Activated naive CD4-positive, alpha-beta T cell treated with anti-CD3 and anti-CD28 coated beads, Interleukin-2, amount 50 U/mL, for 16 hours (primary cell): ENCODE data around the gene CYGB.

Experiments
- DNase-seq: peaks from one replicate; pipeline ENCODE4 v3.0.0-alpha.2; 2020

The CYGB gene

DNA sequence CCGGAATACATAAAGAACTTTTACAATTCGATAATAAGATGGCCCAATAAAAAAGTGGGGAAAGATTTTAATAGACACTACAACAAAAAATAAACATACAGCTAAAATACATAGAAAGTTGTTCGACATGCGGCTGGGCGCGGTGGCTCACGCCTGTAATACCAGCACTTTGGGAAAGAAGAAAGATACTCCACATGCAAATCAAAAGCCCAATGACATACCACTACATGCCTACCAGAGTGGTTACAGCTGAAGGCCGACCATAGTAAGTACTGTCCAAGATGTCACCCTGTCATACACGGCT, 11.7 kb upstream of the CYGB start:
- no peak for DNase-seq

DNA sequence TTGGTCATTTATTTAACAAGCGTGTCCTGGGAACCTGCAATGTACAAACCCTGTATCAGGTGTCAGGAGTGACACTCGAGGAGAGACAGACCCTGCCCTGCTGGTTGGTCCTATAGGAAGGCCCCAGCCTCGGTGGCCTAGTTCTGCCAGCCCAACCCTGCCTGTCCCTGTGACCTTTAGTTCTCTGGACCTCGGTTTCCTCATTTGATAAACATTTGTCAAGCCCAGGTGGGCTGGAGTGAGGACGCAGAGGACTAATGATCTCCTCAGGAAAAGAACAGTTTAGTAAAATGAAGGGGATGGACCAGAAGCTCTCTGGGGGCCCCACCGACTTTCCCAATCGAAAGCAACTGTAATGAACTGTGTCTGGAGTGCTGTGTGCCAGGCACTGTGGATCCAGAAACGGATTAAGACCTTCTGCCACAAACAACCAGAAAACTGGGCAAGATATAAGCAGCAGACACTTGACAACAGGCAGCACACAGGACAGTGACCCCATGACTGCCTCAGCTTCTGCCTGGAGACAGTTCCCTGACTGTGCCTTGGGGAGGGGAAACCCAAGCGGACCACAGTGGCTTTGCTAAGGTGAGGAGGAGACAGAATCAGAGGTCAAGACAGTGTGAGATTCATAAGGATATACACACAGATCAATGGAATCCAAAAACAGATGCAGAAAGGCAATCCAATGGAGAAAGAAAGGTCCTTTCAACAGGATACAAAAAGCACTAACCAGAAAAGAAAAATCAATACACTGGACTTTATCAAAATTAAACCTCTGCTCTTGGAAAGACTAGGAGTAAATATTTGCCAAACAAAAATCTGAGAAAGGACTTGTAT, 11.1 kb upstream of the CYGB start:
- no peak for DNase-seq

DNA sequence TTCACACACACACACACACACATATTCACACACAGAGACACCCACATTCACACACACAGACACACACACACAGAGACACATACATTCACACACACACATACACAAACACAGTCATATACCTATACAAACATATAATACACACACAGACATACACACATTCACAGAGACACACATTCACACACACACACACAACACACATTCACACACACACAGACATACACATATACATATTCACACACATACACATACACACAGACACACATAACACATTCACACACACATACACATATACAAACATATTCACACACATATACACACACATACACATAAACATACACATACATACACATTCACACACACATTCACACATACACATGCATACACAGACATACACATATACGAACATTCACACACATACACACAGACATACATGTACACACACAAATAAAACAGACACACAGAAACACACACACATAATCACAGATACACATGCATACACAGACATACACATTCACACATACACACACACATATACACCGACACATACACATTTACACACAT, 10.2 kb upstream of the CYGB start:
- no peak for DNase-seq

DNA sequence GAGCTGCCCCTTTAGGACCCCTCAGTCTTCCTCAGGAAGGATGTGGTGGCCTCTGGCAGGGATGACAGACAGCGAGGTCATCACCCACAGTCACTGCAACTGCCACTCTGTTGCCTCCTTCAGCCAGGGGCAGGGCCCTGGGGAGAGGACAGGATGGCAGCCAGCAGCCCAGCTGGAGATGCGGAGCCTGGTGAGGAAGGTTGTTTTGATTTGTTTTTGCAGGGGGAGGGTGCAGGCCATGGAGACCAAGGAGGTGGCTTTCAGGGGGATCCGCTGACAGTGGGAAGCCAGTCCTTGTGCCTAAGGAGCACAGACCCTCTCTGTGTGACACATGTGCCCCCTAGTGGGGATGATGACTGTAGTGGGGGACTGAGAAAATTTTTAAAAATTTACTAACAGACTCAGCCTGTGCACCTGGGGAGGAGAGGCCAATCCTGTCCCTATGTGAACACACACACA, 9.7 kb upstream of the CYGB start:
- DNase-seq = peak; percentile 49

DNA sequence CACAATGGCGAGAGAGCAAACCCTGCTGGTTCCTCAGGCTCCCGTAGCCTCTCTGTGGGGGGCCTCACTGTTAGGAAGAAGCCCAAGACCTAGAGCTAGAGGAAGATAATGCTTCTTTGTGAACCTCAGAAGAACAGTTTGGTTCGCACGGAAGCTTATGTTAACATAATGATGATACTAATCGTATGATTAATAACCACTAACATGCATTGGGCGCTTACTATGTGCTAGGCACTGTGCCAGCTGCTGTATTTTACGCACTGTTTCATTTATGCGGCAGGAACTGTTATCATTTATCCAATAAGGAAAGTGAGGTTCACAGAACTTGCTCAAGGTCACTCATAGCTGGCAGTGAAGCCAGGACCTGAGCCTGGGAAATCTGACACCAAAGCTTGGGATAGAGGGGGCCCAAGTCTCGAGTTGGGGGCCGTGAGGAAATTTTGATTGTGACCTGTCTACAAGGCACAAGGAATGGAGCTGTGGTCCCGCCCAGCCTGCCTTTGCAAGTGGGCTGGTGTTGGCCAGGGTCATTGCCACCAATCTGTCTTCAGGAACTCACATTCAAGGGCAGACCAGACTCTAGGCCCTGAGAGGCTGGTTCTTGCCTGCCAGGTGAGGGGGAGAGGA, 9.2 kb upstream of the CYGB start:
- DNase-seq = no peak

DNA sequence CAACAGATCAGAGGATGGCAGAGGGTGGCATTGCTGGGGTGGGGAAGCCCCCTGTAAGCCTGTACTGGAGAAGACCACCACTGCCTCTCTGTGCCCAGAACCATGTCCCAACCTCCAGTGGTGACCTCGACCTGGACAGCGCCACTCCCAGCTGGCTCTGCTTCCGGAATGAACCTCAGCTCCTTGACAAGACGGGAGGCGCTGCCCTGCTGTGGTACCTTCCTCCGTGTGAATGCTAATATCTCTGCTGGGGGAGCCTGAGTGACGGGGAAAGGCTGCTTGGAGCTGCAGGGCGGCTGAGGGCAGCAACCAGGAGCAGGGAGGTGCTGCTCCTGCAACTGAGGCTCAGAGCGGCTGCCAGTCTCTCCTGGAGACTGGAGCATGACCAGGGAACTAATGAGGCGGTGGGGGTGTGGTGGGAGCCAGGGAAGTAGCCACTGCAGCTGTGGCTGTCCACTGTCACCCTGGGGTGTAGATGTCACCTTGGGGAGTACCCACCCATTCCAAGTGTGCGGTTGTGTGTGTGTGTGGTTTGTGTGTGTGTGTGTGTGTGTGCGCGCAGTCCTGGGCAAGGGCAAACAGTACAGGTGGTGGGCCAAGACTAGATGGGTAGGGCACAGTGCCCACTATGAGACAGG, 8.5 kb upstream of the CYGB start:
- no peak for DNase-seq

DNA sequence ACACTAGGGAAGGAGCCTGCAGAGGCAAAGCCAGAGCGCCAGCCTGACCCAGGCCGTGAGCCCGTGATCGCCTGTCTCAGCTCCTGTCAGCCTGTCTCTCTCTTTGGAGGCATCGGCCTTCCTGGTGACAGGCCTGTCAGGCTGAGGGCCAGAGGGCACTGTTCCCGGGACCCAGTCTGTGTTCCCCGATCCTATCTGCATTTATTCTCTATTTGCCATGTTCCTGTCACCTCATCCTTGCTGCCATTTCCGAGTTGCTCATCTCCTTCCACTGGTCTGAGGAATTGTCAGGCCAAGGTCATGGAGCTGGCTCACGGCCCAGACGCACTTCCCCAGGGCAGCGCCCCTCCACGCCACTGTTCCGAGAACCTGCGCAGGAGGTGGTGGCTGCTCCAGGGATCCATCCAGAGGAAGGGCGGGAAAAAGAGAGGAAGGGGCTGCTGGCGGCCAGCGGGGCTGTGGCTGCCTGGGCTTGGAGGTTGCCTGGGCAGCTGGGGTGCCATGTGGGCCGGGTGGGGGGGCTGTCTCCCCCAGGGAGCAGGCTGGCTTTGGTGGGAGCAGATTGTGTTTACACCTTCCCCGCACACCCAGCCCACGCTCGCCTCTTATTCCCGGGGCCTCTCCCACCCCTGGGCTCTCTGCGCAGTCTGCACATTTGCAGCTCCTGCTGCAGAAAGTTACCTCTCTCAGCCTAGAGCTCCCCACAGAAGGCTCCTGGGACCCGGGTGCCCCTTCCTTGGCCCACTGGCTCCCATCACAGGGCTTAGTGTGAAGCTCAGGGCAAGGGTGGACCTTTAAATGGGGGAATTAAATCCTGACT, 7.2 kb upstream of the CYGB start:
- DNase-seq = no peak

DNA sequence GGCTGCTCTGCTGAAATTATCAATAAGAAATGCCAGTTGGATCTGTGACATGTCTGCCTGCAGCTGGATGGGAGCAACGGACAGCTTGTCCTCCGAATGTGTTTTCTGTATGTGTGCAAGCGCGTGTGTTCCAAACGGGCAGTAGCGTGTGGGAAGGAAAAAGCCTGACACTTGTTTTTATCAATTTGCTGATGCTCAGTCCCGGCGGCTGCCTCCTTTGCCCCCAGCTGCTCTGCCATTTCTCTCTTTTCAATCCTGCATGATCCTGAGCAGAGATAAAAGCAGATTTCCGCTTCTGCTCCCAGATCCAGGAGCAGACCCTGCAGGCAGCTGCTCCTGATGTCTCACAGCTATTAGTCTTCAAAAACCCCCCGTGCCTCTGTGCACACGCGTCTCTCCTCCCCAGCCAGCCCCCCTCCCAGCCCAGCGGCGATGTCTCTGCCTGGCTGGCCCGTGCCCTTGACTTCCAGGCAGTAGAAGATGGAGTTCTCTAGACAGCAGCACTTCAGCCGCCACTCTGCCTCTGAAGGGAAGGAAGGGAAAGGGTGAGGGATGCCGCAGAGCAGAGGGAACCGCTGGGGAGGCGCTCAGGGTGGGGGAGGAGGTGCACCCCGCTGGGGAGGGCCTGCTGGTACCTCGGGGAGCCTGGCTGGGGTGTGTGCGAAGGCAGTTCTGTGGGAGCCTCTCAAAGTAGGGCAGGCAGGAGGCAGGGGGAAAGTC, 6.5 kb upstream of the CYGB start:
- DNase-seq = no peak

DNA sequence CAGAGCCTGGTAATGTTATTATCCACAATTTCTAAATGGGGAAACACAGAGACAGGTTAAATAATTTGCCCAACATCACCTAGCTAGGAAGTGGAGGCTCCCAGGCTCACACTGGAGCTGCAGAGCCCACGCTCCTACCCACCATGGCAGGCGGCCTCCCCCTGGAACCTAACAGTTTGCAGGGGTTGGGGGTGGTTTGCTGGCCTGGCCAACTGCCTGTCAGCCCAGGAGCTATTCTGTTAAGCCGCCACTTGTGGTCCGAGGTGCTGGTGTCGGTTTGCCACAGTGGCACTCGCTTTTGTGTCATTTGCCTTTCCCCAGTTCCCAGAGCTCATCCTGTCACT, 5.9 kb upstream of the CYGB start:
- DNase-seq = no peak

DNA sequence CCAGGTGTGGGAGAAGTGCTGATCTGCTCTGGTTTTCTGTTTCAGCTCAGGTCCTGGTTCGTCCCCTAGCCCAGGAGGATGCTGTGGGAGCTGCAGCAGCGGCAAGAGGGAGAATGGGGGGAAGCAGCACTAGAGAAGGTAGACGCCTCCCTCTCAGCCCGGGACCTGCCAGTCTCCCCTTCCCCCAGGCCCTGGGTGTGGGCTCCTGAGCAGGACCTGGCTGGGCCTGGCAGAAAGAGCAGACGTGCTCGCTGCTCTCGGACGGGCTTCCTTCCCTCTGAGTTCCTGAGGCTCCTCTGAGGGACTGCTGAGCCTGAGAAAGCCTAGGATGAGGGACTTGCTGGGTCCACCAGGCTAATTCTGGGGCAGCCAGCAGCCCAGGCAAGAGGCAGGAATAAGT, 5.5 kb upstream of the CYGB start:
- no peak for DNase-seq

DNA sequence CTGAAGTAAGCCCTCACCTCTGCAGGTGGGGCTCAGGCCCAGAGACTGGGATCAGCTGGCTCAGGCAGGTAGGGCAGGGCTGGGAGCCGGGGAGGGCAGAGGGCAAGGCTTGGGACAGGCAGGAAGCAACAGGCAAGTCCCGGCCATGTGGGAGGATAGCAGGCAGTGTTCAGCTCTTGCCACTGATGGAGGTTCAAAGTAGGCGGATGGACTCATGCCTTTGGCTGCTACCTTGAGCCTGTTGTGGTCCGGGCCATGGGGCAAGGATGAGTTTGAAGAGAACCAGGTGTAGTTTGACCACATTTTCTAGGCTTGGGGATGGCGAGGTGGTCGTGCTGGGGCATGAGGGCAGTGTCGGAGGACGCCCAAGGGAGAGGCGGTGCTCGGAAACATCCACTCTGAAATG, 5.1 kb upstream of the CYGB start:
- no peak for DNase-seq

DNA sequence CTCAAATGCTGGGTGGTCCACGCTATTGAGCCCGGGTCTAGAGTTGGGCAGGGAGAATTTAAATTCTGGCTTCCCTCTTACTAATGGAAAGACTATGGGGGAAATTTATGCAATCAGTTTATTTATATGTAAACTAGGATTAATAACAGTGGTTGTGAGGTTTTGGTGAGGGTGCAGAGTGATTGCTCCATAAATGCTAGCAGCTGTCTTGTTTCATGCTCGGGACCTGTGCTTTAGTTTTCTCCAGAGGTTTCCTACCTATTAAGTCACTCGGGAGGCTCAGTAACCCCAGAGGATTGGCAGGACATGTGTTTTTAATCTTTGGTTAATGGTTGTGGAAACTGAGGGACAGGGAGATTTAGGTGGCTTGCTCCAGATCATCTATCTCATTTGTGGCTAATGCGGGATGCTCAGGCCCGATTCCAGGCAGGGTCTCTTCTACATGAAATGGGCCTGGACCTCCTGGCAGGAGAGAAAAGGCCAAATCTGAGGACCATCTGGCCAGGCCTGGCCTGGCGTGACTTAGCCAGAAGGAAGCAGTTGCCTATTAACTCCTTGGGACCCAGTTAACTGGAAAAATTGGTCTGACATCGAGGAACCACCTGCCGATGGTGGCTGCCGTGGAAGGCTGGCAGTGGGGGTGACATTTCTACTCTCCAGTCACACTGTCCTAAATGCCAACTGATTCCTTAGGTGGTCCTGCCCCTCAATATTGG, 4.4 kb upstream of the CYGB start:
- no peak for DNase-seq

DNA sequence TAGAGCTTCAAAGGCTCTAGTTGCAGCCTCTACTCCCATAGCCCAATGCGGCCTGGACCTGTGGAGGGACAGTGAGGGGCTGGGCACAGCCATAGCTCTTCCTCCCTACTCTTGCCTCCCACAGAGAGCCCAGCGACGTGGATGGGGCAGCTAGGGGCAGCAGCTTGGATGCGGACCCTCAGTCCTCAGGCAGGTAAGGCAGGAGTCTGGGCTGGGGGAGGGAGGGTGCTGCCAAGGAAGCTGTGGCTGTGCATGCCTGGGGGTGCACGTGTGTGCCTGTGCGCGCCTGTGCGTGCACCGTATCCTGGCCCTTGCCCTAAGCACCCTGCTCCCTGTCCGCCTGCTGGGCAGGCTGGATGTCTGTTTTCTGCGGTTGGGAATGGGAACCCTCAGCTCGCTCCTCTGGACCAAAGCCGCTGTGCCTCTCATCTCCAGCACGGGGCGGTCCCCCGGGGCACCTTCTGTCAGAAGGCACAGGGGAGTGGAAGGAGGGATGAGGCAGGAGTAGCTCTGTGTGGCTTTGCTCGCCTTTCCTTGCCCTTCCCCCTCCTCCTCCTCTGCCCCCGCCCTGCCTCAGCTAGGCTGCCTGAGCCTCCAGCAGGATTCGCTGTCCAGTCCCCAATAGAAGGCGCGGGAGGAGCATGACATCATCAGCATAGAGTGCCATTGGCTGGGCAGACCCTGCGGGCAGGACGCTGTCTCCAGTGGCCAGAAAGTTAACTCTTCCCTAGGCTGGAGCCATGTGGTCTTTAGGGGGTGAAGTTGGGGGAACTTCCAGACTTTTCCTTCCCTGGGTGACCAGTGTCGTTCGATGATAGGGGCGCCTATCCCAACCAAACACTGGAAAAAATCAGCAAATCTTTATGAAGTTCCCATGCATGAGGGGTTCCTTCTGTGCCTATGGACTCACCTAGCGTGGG, 3.1 kb upstream of the CYGB start:
- DNase-seq = no peak

DNA sequence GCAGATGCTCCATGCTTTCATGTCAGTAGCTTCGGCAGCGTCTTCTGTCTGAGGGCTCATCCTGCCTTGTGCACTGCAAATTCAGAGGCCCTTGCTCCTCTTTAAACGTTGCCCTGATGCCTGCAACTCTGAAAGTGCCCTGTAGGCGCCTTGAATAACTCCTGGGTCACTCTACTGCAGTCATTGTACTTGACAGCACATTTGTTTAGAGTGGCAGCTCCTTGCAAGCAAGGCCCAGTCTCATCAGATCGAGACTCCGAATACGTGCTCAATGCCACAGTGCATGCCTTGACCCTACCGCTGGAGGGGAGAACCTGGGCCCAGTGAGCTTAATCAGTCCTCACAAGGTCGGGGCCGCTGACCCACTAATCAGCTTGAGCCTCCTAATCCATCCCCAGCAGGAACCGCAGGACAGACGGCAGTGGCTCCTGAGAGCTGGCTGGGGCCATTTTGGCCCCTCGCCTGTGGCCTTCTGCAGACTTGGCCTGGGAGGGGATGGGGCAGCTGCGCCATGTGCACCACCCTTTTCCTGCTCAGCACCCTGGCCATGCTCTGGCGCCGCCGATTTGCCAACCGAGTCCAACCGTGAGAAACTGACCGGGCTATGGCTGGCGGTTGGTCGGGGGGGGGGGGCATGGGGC, 2.2 kb upstream of the CYGB start, which contains the start of gene PRCD:
PRCD (plus strand) TSS at position 414 of the 641 bp plus-strand sequence; CDS start at position 512, 98 bp downstream.
- no peak for DNase-seq

DNA sequence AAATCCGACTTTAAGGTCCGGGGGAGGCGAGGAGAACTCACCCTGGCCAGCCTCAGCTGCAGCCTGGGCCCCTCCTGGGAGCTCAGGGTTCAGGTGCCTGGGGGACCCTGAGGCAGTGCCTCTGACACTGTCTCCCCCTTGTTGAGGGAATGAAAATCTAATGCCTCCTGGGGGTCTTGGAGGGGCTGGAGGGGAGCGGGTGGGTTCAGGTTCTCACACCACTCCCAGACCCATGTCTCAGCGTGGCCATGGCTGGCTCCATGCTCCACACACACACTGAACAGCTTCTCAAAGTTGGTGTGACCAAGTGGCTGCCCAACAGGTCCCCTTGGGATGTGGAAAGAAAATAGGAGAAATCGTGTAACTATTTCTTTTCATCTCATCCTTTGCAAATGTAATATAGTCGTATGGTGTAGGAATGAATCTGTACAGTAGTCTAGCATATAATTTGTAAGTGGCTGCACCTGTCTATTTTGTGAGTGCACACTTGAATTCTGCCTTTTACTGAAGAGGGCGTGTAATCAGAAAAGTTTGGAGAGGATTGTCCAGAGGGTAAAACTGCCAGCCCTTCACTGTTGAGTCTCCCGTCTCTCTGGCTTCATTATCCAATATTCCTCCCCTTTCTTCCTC, 1.5 kb upstream of the CYGB start:
- DNase-seq = no peak

DNA sequence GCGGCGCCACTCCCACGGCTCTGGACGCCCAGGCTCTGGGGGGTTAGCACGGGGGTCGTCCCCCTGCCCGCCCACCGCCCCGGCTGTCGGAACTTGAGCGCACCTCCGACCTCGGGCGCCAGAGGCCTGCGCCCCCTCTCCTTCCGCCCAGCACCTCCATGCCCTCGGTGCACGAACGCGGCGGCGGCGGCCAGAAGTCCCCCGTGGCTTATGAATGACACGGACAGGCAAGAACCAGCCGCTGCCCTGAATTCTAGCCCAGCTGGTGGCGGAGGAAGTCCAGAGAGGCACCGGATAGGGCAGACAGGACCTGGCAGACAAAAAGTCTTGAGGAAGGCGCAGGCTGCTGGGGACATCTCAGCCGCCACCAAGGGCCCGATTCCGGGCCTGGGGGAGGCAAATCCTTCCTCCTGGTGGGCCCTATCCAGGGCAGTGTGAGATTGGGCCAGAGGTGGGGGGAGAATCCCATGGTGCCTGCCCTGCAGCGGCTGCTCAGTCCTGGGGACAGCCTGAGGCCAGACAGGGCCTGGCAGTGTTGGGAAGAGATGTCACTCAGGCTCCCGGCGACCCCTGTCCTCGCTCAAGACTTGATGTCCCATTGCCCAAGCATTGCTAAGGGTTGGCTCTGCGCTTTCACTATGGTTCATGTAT, 897 bp upstream of the CYGB start:
- DNase-seq = no peak

DNA sequence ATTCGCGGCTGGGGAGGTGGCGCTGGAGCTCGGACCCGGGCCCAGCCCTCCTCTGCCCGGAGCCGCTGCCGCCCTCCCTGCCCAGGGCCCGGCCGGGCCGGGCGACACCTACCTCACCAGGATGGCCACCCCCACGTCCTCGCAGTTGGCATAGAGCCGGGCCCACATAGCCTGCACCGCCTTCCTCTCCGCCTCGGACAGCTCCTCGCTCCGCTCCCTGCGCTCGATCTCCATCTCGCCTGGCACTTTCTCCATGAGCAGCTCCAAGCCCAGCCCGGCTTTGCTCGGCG, 276 bp downstream of the CYGB start:
- DNase-seq = no peak

DNA sequence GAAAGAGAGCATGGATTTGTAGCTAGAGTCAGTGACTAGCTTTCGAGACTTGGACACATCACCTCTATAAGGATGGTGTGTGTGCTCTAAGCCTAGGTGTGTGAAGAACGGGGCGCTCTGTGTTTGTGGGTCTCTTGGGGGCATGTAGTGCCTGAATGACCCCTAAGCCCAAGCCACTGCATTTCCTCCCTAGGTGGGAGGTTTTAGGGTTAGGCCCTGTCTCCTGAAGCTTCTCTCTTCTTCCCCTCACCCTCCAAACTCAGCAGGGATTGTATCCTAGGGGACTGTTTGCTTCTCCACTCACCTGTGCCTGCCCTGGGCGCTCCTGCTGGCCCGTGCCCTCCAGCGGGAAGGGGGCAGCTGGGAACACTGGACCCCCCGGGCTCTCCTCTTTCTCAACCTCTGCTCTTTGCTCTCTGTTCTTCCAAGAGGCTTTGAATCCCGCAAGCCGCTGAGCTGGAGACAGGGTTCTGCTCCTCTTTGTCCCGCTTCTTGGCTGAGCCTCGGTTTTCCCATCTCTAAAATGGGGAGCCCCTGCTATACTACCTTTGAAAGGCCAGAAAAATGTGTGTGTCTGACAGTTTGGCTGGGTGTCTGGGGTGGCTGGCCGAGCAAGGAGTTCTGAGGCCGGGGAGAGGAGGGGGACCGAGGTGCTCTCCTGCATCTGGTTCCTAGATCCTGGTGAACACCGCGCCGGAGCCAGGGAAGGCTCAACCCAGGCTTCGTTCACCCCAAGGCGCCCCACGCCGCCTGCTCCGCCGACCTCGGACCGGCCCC, 810 bp downstream of the CYGB start:
- no peak for DNase-seq
